H1 (cell line): ENCODE measurements around the gene GLG1. TPM values are rescaled to one million over a fixed set of nuclear protein-coding genes. Genes with fewer than 3 reads are reported as not detected.

Experiments
- CTCF ChIA-PET: fragments of 300-600 bp; sonication (Branson Sonifier 250); formaldehyde crosslinking; loops from one replicate; lab custom pipeline; 2021; ENCODE audit not compliant: partially characterized antibody; lab: Charles Lee
- POLR2A ChIA-PET: fragments of 300-600 bp; sonication (Branson Sonifier 250); formaldehyde crosslinking; loops from one replicate; lab custom pipeline; 2021; ENCODE audit warnings: inconsistent platforms; ENCODE audit not compliant: partially characterized antibody; lab: Charles Lee
- DNase-seq, 2 experiments: peaks; one replicate each; pipeline versions ENCODE4 v3.0.0 to v3.0.0-alpha.2; 2010 to 2022; ENCODE audit warnings: low spot score in 2 of 2, low read depth in 1 of 2, mixed read lengths in 1 of 2
- FAIRE-seq: peaks from 2 replicates; lab custom pipeline; 2011; peaks lifted over from hg19 to GRCh38; lab: Jason Lieb, UNC
- H2AFZ ChIP-seq: 2 replicates; pipeline ENCODE4 v1.8.1; 2012; ENCODE audit warnings: low read length, inconsistent platforms
- H2AK5ac ChIP-seq: 2 replicates; pipeline ENCODE4 v1.6.1; 2013; ENCODE audit warnings: low read depth, low read length
- H2BK120ac ChIP-seq: replicated peaks from 2 replicates; pipeline ENCODE3; 2013; ENCODE audit warnings: low read depth, low read length, inconsistent platforms
- H2BK12ac ChIP-seq: 2 replicates; pipeline ENCODE4 v1.6.1; 2013; ENCODE audit warnings: low read depth, low read length
- H2BK15ac ChIP-seq: 2 replicates; pipeline ENCODE4 v1.6.1; 2013; ENCODE audit warnings: low read length
- H2BK20ac ChIP-seq: 2 replicates; pipeline ENCODE4 v1.6.1; 2013; ENCODE audit warnings: low read length
- H2BK5ac ChIP-seq: 2 replicates; pipeline ENCODE4 v1.6.1; 2013; ENCODE audit warnings: low read depth, low read length
- H3K14ac ChIP-seq: 2 replicates; pipeline ENCODE4 v1.6.1; 2013; ENCODE audit warnings: inconsistent platforms; ENCODE audit not compliant: insufficient read length
- H3K18ac ChIP-seq: 2 replicates; pipeline ENCODE4 v1.6.1; 2013; ENCODE audit warnings: low read length; ENCODE audit errors: extremely low read depth
- H3K23ac ChIP-seq: 2 replicates; pipeline ENCODE4 v1.6.1; 2013; ENCODE audit warnings: inconsistent platforms; ENCODE audit not compliant: insufficient read length
- H3K23me2 ChIP-seq: 2 replicates; pipeline ENCODE4 v1.6.1; 2013; ENCODE audit warnings: low read depth, low read length
- H3K27ac ChIP-seq: 2 replicates; pipeline ENCODE4 v1.6.1; 2011; ENCODE audit warnings: low read depth, low read length, inconsistent platforms
- H3K27me3 ChIP-seq, 4 experiments: replicated peaks in 1 of 4; 1 replicate in 1 of 4; 2 replicates in 3 of 4; pipeline versions ENCODE4 v1.6.1 to v1.8.1; 2011 to 2013; ENCODE audit warnings: low read length in 3 of 4, mild to moderate bottlenecking in 3 of 4, inconsistent platforms in 2 of 4, mixed read lengths in 2 of 4, moderate library complexity in 1 of 4; ENCODE audit not compliant: control insufficient read depth in 3 of 4, insufficient read depth in 3 of 4; ENCODE audit errors: extremely low read depth in 1 of 4
- H3K36me3 ChIP-seq, 4 experiments: 2 replicates each; pipeline versions ENCODE4 v1.6.1 to v1.8.1; 2011 to 2013; ENCODE audit warnings: mild to moderate bottlenecking in 4 of 4, low read length in 3 of 4, moderate library complexity in 2 of 4, control low read depth in 1 of 4, inconsistent platforms in 1 of 4; ENCODE audit not compliant: insufficient read depth in 4 of 4, control insufficient read depth in 2 of 4
- H3K4ac ChIP-seq: replicated peaks from 2 replicates; pipeline ENCODE3; 2013; ENCODE audit warnings: low read length, low read depth, mixed read lengths, inconsistent platforms; ENCODE audit not compliant: insufficient read length
- H3K4me1 ChIP-seq, 4 experiments: replicated peaks in 1 of 4; 1 replicate in 1 of 4; 2 replicates in 3 of 4; pipeline versions ENCODE4 v1.6.1 to v1.8.1; 2011 to 2013; ENCODE audit warnings: low read length in 3 of 4, inconsistent platforms in 2 of 4, mixed read lengths in 1 of 4; ENCODE audit not compliant: insufficient read depth in 4 of 4, control insufficient read depth in 3 of 4
- H3K4me2 ChIP-seq, 2 experiments: 2 replicates each; pipeline versions ENCODE4 v1.6.1 to v1.8.1; 2011 to 2013; ENCODE audit warnings: low read depth in 2 of 2, low read length in 2 of 2, control low read depth in 1 of 2, inconsistent platforms in 1 of 2, mild to moderate bottlenecking in 1 of 2; ENCODE audit not compliant: insufficient read depth in 1 of 2
- H3K4me3 ChIP-seq, 4 experiments: fragments of 200-600, 300-600 bp in 1 of 4; sonication (generic), shearing (Covaris generic), sonication (Bioruptor Twin) in 1 of 4; 2 replicates each; pipeline versions ENCODE4 v1.5.1 to v1.8.1; 2011 to 2016; ENCODE audit warnings: low read length in 4 of 4, low read depth in 3 of 4, control low read depth in 2 of 4, inconsistent platforms in 2 of 4, mild to moderate bottlenecking in 2 of 4, mixed read lengths in 1 of 4, moderate library complexity in 1 of 4; ENCODE audit not compliant: insufficient read depth in 2 of 4; ENCODE audit errors: extremely low read depth in 1 of 4
- H3K56ac ChIP-seq: replicated peaks from 2 replicates; pipeline ENCODE3; 2013; ENCODE audit warnings: low read depth, mild to moderate bottlenecking, mixed read lengths, low read length, inconsistent platforms; ENCODE audit not compliant: insufficient read length
- H3K79me1 ChIP-seq: 2 replicates; pipeline ENCODE4 v1.6.1; 2013; ENCODE audit warnings: low read depth, low read length, control low read depth
- H3K79me2 ChIP-seq, 2 experiments: 2 replicates each; pipeline versions ENCODE4 v1.6.1 to v1.8.1; 2012 to 2013; ENCODE audit warnings: low read length in 2 of 2, mild to moderate bottlenecking in 2 of 2, inconsistent platforms in 1 of 2; ENCODE audit not compliant: insufficient read depth in 2 of 2, control insufficient read depth in 1 of 2
- H3K9ac ChIP-seq, 4 experiments: replicated peaks in 1 of 4; 1 replicate in 1 of 4; 2 replicates in 3 of 4; pipeline versions ENCODE4 v1.6.1 to v1.8.1; 2011 to 2013; ENCODE audit warnings: low read depth in 3 of 4, low read length in 3 of 4, control low read depth in 2 of 4, mild to moderate bottlenecking in 2 of 4, moderate library complexity in 2 of 4, inconsistent platforms in 1 of 4; ENCODE audit errors: extremely low read depth in 1 of 4
- H3K9me3 ChIP-seq, 2 experiments: 2 replicates each; pipeline versions ENCODE4 v1.6.1 to v1.8.1; 2012 to 2013; ENCODE audit warnings: mild to moderate bottlenecking in 2 of 2, moderate library complexity in 2 of 2, control low read depth in 1 of 2, inconsistent platforms in 1 of 2, low read depth in 1 of 2, low read length in 1 of 2, mixed read lengths in 1 of 2; ENCODE audit not compliant: insufficient read depth in 2 of 2
- H4K20me1 ChIP-seq, 2 experiments: replicated peaks in 1 of 2; 2 replicates each; pipeline versions ENCODE3 to v1.8.1; 2011 to 2013; ENCODE audit warnings: inconsistent platforms in 2 of 2, low read length in 2 of 2, mild to moderate bottlenecking in 1 of 2; ENCODE audit not compliant: insufficient read depth in 2 of 2, control insufficient read depth in 1 of 2
- H4K5ac ChIP-seq: 2 replicates; pipeline ENCODE4 v1.6.1; 2013; ENCODE audit warnings: low read length, low read depth, mixed read lengths, inconsistent platforms; ENCODE audit not compliant: insufficient read length
- H4K8ac ChIP-seq: 2 replicates; pipeline ENCODE4 v1.8.0; 2013; ENCODE audit warnings: mild to moderate bottlenecking, moderate library complexity, low read length, inconsistent platforms; ENCODE audit not compliant: insufficient read depth; ENCODE audit errors: extremely low read depth
- H4K91ac ChIP-seq: replicated peaks from 2 replicates; pipeline ENCODE3; 2013; ENCODE audit warnings: low read length, mixed read lengths, inconsistent platforms; ENCODE audit not compliant: insufficient read length
- CBX8 ChIP-seq: fragments of 300-800, 300-1000 bp; sonication (generic); IDR thresholded peaks from 2 replicates; pipeline ENCODE4 v1.7.1; 2016; ENCODE audit warnings: low read depth, low read length, borderline replicate concordance
- CHD1 ChIP-seq: IDR thresholded peaks from 2 replicates; pipeline ENCODE4 v1.6.1; 2012; ENCODE audit warnings: low read depth, low read length, improper control_type of control experiment
- EP300 ChIP-seq, 2 experiments: IDR thresholded peaks; 1 replicate in 1 of 2; 2 replicates in 1 of 2; pipeline ENCODE4 v1.6.1; 2011 to 2012; ENCODE audit warnings: low read depth in 2 of 2, low read length in 2 of 2, mild to moderate bottlenecking in 2 of 2, borderline replicate concordance in 1 of 2, inconsistent platforms in 1 of 2, moderate library complexity in 1 of 2
- JUN ChIP-seq: IDR thresholded peaks from 2 replicates; pipeline ENCODE4 v1.6.1; 2011; ENCODE audit warnings: low read depth, mild to moderate bottlenecking, improper control_type of control experiment, low read length
- RFX5 ChIP-seq: IDR thresholded peaks from 2 replicates; pipeline ENCODE4 v1.6.1; 2011; ENCODE audit warnings: low read depth, low read length, improper control_type of control experiment, borderline replicate concordance
- RNF2 ChIP-seq: fragments of 200-900, 300-1000 bp; sonication (generic); IDR thresholded peaks from 2 replicates; pipeline ENCODE4 v1.7.1; 2016; ENCODE audit warnings: borderline replicate concordance, low read depth, mild to moderate bottlenecking, antibody characterized with exemption, low read length; ENCODE audit not compliant: poor library complexity, severe bottlenecking; ENCODE audit errors: missing control alignments
- RXRA ChIP-seq: IDR thresholded peaks from 2 replicates; pipeline ENCODE4 v1.6.1; 2011; ENCODE audit warnings: low read depth, mild to moderate bottlenecking, low read length, moderate library complexity; ENCODE audit not compliant: insufficient read depth
- TAF1 ChIP-seq: IDR thresholded peaks from 2 replicates; pipeline ENCODE4 v1.6.1; 2011; ENCODE audit warnings: mild to moderate bottlenecking, low read depth, low read length
- TCF12 ChIP-seq: IDR thresholded peaks from 2 replicates; pipeline ENCODE4 v1.6.1; 2011; ENCODE audit warnings: low read depth, mild to moderate bottlenecking, low read length
- WGBS, 2 experiments: shearing (Covaris generic) in 1 of 2; methylation state at CpG; one replicate each; pipeline versions ENCODE4 v1.1.6 to v1.1.7; 2013 to 2015; ENCODE audit warnings: low lambda C conversion rate in 2 of 2, mixed read lengths in 2 of 2, inconsistent platforms in 1 of 2, low coverage in 1 of 2, missing lambda C conversion rate in 1 of 2; ENCODE audit not compliant: insufficient replicate concordance in 2 of 2, insufficient coverage in 1 of 2, insufficient read length in 1 of 2; ENCODE audit errors: extremely low coverage in 1 of 2, missing lambda C conversion rate in 1 of 2; 5-methylcytosine and 5-hydroxymethylcytosine counted together
- polyA plus RNA-seq, 7 experiments: library from polyadenylated mRNA; depleted of rRNA in 3 of 7; stranded (reverse) in 5 of 7; unstranded in 2 of 7; fragments of >200 nt in 5 of 7; fragments of 200-250 nt in 2 of 7; gene quantifications; 1 replicate in 5 of 7; 2 replicates in 1 of 7; 4 replicates in 1 of 7; pipeline versions ENCODE4 v1.2.1 to v1.2.3, GENCODE V29; 2011 to 2013; ENCODE audit warnings: missing spikeins in 2 of 7, mixed read lengths in 2 of 7
- total RNA-seq: library from RNA; stranded (reverse); fragmentation: NEBNext Ultra II Directional; extraction: Animal tissue kit (Norgen Biotek cat#: 25700); gene quantifications from 2 replicates; pipeline ENCODE4 v1.2.1, GENCODE V29; 2021
- TF ChIP-seq, protein P1 (sequence below): IDR thresholded peaks from 2 replicates; pipeline ENCODE4 v1.6.1; 2012; ENCODE audit warnings: low read length, inconsistent platforms

The GLG1 gene
- total and polyA plus RNA-seq, 2 of the 8 experiments (the other 6 are each of a cell fraction or from before 2014, with no cell fraction given), result 53.4 to 139 TPM

DNA sequence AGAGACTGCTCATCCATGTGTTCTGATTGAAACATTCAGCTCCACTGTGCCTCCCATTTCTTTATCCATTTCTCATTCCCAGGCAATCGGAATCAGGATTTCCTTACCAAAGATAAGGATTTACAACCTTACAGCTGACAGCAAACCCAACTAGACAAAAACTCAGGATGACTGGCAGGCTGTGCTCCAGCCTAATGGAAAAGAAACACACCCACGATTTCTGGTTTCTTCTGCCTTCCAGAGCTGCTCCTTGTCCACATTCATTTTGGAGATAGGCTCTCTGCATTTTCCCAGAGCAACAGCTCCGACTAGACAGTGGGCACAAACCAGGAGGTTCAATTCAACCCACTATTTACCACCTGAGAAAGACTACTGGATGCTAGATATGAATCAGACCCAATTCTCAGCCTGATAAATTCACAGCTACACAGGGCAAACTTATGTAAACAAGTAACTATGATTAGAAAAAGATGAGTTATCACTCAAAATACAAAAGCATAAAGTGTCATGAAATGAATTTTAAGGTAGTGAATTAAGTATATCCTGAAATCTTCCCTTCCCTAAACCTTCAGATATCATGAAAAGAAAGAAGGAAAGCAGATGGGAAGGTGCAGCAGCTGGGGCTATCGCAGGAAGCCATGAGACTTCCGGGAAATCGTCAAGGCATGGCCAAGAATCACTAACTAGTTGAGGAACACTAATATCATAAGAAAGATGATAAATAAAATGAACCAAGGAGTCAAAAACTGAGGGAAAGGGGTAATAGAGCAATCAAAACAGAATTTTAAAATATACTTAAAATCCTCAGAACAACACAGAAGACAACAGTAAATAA is 140.8 kb downstream of the GLG1 start:
- Histone ChIP-seq H3K23ac (no peak overlapping the region), H3K79me2 (no peaks in the 10 kb centered on the region), H3K4ac (no peak overlapping the region), H3K4me2 (no peak overlapping the region), H2BK120ac (no peak overlapping the region), H2BK5ac (no peak overlapping the region), H4K8ac (no peak overlapping the region), H3K9ac (no peak overlapping the region), H2BK12ac (no peak overlapping the region), H3K4me3 (no peak overlapping the region), H3K56ac (no peak overlapping the region), H3K36me3 (peaks cover 29 to 80% (median 68%) of the 10 kb centered on the region in 4 experiments), H3K4me1 (no peaks in the 10 kb centered on the region), H3K18ac (no peak overlapping the region), H3K23me2 (no peaks in the 10 kb centered on the region), H4K5ac (no peak overlapping the region), H4K91ac (no peak overlapping the region), H3K27ac (no peak overlapping the region), H2AFZ (no peak overlapping the region), H2BK15ac (no peak overlapping the region), H2AK5ac (no peak overlapping the region), H2BK20ac (no peak overlapping the region), H3K27me3 (no peaks in the 10 kb centered on the region), H3K14ac (no peak overlapping the region), H3K9me3 (no peaks in the 10 kb centered on the region), H4K20me1 (no peaks in the 10 kb centered on the region), H3K79me1 (no peaks in the 10 kb centered on the region)
- ChIA-PET POLR2A (interaction anchor here (1.6 kb wide), 1 partner anchor 9 kb away, joined by 3 read pairs; no protein-coding TSS in a partner anchor), CTCF (interaction anchor here (0.7 to 1.2 kb wide), 4 partner anchors 16 to 397 kb away, joined by 3 read pairs; no protein-coding TSS in a partner anchor)
- WGBS, 2 experiments, result 92% methylated on average over 5 of the region's 6 CpGs; no CpG with 5 or more reads in 1 of the 2 experiments
- FAIRE-seq (no peak), DNase-seq (no peak)
- TF ChIP-seq CBX8 (no peak), CHD1 (no peak), RFX5 (no peak), RXRA (no peak), TCF12 (no peak), RNF2 (no peak), TAF1 (no peak), EP300 (IDR thresholded peaks at IDR 0.05; ENCODE audit: borderline replicate concordance in 1 of 2, low read depth in 2 of 2, low read length in 2 of 2) (no peak), JUN (no peak)
- TF ChIP-seq, protein P1, sequence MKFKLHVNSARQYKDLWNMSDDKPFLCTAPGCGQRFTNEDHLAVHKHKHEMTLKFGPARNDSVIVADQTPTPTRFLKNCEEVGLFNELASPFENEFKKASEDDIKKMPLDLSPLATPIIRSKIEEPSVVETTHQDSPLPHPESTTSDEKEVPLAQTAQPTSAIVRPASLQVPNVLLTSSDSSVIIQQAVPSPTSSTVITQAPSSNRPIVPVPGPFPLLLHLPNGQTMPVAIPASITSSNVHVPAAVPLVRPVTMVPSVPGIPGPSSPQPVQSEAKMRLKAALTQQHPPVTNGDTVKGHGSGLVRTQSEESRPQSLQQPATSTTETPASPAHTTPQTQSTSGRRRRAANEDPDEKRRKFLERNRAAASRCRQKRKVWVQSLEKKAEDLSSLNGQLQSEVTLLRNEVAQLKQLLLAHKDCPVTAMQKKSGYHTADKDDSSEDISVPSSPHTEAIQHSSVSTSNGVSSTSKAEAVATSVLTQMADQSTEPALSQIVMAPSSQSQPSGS, result no peak
